Activated naive CD4-positive, alpha-beta T cell treated with anti-CD3 and anti-CD28 coated beads, Interleukin-2, amount 10 ng/mL, durations not matched to agents 7 days and 5 days (primary cell): Measurements from ENCODE around the gene PBX4.
"Not testable (repeated sequence)": the region's sequence is repeated elsewhere in the genome, so short reads cannot be mapped to it uniquely, and the experiment has no call there.

ENCODE experiments used
- CTCF ChIA-PET: fragments of 350-600 bp; sonication (Branson Sonifier 250); formaldehyde crosslinking; loops from one replicate; lab custom pipeline; 2021; ENCODE audit warnings: antibody characterized with exemption; lab: Charles Lee
- DNase-seq: peaks from one replicate; pipeline ENCODE4 v3.0.0-alpha.2; 2020
- H3K27ac Mint-ChIP-seq: one replicate; pipeline ENCODE4 v1.8.0; 2021; ENCODE audit warnings: mild to moderate bottlenecking, moderate library complexity, mixed read lengths
- H3K27me3 Mint-ChIP-seq: one replicate; pipeline ENCODE4 v1.8.0; 2021; ENCODE audit warnings: mild to moderate bottlenecking, mixed read lengths
- H3K36me3 Mint-ChIP-seq: one replicate; pipeline ENCODE4 v1.8.0; 2021; ENCODE audit warnings: mixed read lengths
- H3K4me1 Mint-ChIP-seq: one replicate; pipeline ENCODE4 v1.8.0; 2021; ENCODE audit warnings: mixed read lengths
- H3K4me3 Mint-ChIP-seq: one replicate; pipeline ENCODE4 v1.8.0; 2021; ENCODE audit warnings: mild to moderate bottlenecking, moderate library complexity, mixed read lengths
- H3K9me3 Mint-ChIP-seq: one replicate; pipeline ENCODE4 v1.8.0; 2021; ENCODE audit warnings: mixed read lengths

PBX4 gene

DNA sequence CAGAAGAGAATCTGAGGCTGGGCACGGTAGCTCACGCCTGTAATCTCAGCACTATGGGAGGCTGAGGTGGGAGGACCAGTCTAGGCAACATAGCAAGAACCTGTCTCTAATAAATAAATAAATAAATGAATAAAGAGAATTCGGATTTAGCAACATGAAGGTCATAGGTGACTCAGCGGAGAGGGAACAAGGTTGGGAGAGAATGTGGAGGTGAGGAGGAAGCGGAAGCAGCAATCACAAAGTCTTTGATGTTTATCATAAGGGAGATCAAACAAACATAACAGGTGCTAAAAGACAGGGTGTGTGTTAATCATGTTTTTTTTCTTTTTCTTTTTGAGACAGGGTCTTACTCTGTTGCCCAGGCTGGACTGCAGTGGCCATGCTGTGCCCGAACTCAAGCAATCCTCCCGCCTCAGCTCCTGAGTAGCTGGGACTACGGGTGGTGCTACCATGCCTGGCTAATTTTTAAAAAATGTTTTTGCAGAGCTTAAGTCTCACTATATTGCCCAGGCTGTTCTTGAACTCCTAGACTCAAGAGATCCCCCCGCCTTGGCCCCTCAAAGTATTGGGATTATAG is 16.3 kb downstream of the PBX4 start:
- Mint-ChIP-seq H3K4me1 (peaks cover 85% of the 10 kb centered on the region), H3K27ac (peak overlapping the region; percentile 78), H3K27me3 (no peaks in the 10 kb centered on the region), H3K4me3 (no peak overlapping the region), H3K9me3 (peaks cover 4% of the 10 kb centered on the region), H3K36me3 (peaks cover 34% of the 10 kb centered on the region)
- CTCF ChIA-PET: interaction anchor here (1.6 kb wide), 1 partner anchor 13 kb away, joined by 7 read pairs; no protein-coding TSS in a partner anchor
- DNase-seq: peak; percentile 58

GRCh38 chr19:19600793-19601330 is 17.6 kb downstream of the PBX4 start:
- DNase-seq: no peak
- Mint-ChIP-seq H3K4me1 (peaks cover 82% of the 10 kb centered on the region), H3K4me3 (no peak overlapping the region), H3K36me3 (peaks cover 32% of the 10 kb centered on the region), H3K27me3 (no peaks in the 10 kb centered on the region), H3K27ac (peak overlapping the region; percentile 78), H3K9me3 (peaks cover 4% of the 10 kb centered on the region)
- CTCF ChIA-PET: interaction anchor here (0.9 kb wide), 1 partner anchor 46 kb away, joined by 3 read pairs; no protein-coding TSS in a partner anchor

DNA sequence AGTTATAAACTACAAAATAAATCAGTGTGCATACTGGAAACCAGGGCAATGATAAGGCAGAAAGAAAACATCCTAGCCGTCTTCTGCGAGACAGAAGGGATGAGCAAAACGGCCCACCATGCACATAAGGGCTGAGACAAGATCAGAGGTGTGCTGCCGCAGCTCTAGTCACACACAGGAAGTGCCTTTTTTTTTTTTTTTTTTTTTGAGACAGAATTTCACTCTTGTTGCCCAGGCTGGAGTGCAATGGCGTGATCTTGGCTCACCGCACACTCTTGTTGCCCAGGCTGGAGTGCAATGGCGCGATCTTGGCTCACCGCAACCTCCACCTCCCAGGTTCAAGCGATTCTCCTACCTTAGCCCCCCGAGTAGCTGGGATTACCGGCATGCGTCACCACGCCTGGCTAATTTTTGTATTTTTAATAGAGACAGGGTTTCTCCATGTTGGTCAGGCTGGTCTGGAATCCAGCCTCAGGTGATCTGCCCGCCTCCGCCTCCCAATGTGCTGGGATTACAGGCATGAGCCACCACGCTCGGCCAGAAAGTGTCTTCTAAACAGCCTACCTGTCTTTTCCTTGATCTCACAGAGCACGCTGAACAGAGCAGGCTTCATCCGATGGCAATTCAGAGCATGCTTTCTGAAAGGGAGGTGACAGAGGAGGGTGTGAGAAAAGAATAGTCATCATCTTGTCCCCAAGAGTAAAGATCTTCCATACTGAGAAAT is 19.6 kb downstream of the PBX4 start:
- peak overlapping the region; percentile 33 for H3K4me3 Mint-ChIP-seq
- peak; percentile 77 for DNase-seq
- not testable (repeated sequence) for H3K9me3 Mint-ChIP-seq, H3K27me3 Mint-ChIP-seq
- peaks cover 87% of the 10 kb centered on the region for H3K4me1 Mint-ChIP-seq
- CTCF ChIA-PET: interaction anchor here (0.6 kb wide), 1 partner anchor 36 kb away, joined by 3 read pairs; no protein-coding TSS in a partner anchor
- H3K36me3 Mint-ChIP-seq: peaks cover 44% of the 10 kb centered on the region
- H3K27ac Mint-ChIP-seq: peak overlapping the region; percentile 96

DNA sequence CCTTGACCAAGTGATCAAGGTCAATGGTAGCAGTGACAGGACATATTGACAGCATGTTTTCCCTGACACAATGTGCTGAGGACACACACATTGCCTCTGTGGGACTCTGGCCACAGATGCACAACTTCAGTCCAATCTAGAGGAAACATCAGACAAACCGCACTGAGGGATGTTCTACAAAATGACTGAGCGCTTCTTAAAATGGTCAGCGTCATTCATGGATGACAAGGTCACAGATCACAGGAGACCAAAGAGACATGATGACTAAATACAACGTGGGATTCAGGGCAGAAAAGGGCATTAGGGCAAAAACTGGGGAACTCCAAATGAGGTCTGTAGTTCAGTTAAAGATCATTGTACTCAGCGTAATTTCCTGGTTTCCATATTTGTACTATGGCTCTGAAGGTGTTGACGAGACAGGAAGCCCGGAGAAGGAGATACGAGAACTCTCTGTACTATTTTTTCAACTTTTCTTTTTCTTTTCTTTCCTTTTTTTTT is 20.6 kb downstream of the PBX4 start:
- CTCF ChIA-PET: no interaction called here
- Mint-ChIP-seq H3K9me3 (peaks cover 4% of the 10 kb centered on the region), H3K27me3 (no peaks in the 10 kb centered on the region), H3K4me1 (peaks cover 85% of the 10 kb centered on the region), H3K27ac (peak overlapping the region; percentile 96), H3K4me3 (peak overlapping the region; percentile 33), H3K36me3 (peaks cover 45% of the 10 kb centered on the region)
- DNase-seq: peak; percentile 66

GRCh38 chr19:19595171-19595701 is 23.3 kb downstream of the PBX4 start:
- Mint-ChIP-seq H3K27me3 (no peaks in the 10 kb centered on the region), H3K27ac (peak overlapping the region; percentile 60), H3K4me1 (peaks cover 83% of the 10 kb centered on the region), H3K36me3 (peaks cover 49% of the 10 kb centered on the region), H3K4me3 (no peak overlapping the region), H3K9me3 (no peaks in the 10 kb centered on the region)
- no peak for DNase-seq
- CTCF ChIA-PET: no interaction called here

DNA sequence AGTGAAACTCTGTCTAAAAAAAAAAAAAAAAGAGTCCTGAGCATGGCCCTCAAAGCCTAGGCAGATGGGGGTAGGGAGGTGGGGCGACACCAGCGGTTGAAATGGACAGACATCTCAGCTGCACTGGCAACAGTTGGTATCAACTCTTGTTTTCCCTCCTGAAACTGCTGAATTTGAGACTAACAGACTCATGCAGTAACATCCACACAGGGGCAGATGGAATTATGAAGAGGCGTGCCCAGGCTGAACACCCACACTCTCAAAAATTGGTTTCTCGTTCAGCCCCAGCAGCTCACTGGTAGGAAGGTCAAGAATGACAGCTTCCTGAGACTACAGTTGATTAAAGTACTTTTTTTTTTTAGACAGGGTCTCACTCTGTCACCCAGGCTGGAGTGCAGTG is 24.1 kb downstream of the PBX4 start:
- CTCF ChIA-PET: no interaction called here
- no peak overlapping the region for H3K27ac Mint-ChIP-seq
- peaks cover 84% of the 10 kb centered on the region for H3K4me1 Mint-ChIP-seq
- no peaks in the 10 kb centered on the region for H3K9me3 Mint-ChIP-seq
- H3K27me3 Mint-ChIP-seq: no peaks in the 10 kb centered on the region
- no peak for DNase-seq
- H3K4me3 Mint-ChIP-seq: no peak overlapping the region
- H3K36me3 Mint-ChIP-seq: peaks cover 50% of the 10 kb centered on the region

DNA sequence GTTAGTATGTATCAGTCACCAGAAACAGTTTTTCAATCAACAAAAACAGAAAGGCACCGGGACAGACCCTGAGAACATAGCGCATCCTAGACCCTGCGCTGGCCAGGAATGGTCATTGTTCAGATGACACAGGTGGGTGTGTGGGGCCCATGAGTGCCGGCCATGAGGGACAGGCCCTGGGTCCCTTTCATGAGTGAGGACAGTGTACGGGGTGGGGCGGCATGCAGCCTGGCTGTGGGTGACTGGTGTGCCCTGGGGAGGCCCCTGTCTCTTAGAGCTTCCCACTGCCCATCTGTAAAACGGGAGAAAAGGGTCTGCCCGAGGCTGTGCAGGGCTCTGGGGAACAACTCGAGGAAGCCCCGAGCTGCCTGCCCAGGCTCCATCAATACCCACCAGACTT is 25.8 kb downstream of the PBX4 start:
- Mint-ChIP-seq H3K27ac (peak overlapping the region; percentile 74), H3K36me3 (peaks cover 56% of the 10 kb centered on the region)

DNA sequence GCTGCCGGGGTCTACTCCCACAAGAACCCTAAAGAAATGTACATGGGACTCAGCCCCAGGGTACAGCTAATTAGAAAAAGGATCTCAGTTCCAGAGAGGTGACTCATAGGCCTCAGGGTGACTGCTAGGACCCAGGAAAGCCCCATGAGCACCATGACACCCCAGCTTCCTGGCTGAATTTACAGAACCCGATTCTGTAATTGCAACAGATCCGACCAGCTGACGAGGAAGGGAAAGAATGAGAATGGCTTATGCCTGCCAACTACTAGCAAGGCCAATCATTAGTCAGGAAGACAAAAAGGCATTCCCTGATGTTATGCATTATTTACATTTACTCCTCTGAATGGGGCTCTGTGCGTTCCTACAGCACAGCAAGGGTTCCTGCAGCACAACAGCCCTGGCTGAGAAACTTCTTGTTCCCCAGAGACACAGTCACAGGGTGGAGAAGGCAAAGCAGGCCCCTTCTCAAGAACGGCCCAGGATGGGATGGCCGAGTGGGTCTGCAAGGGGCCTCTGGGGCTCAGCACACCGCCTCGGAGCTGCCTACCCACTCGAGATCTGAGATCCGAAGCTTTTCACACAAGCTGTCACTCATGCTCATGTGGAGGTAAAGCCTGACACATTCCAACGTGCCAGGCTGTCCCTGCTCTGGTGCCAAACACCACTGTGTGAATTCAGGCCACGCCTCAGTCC is 27.2 kb downstream of the PBX4 start:
- Mint-ChIP-seq H3K36me3 (peaks cover 49% of the 10 kb centered on the region), H3K4me3 (no peak overlapping the region), H3K9me3 (no peaks in the 10 kb centered on the region), H3K27ac (peak overlapping the region; percentile 93), H3K4me1 (peaks cover 77% of the 10 kb centered on the region), H3K27me3 (no peaks in the 10 kb centered on the region)
- CTCF ChIA-PET: interaction anchor here (0.6 to 2.5 kb wide), 4 partner anchors 37 to 109 kb away, joined by 3 to 13 read pairs (median 4); no protein-coding TSS in a partner anchor
- peak; percentile 68 for DNase-seq

More for the DNA sequence above, 25.8 kb downstream of the PBX4 start:
- Mint-ChIP-seq H3K4me3 (no peak overlapping the region), H3K4me1 (peaks cover 84% of the 10 kb centered on the region), H3K9me3 (no peaks in the 10 kb centered on the region), H3K27me3 (no peaks in the 10 kb centered on the region)
- DNase-seq: no peak
- CTCF ChIA-PET: no interaction called here

DNA sequence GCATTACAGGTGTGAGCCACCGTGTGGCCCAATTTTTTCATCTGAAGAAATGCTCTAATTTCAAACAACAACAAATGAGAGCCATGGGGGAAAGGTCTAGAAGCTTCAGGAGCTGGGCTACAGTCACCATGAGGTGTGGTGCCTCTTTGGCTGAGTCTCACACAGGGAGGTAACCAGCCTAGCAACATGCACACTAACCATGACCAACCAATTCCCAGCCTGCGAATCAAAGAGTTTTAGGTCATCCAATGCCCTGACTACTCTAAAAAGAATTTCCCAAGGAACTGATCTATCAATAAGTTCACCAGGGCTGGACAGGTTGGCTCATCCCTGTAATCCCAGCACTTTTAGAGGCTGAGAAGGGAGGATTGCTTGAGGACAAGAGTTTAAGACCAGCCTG is 29.9 kb downstream of the PBX4 start:
- peaks cover 68% of the 10 kb centered on the region for H3K4me1 Mint-ChIP-seq
- H3K4me3 Mint-ChIP-seq: peak overlapping the region; percentile 24
- no peak for DNase-seq
- peaks cover 45% of the 10 kb centered on the region for H3K36me3 Mint-ChIP-seq
- peak overlapping the region; percentile 93 for H3K27ac Mint-ChIP-seq
- H3K9me3 Mint-ChIP-seq: no peaks in the 10 kb centered on the region
- no peaks in the 10 kb centered on the region for H3K27me3 Mint-ChIP-seq
- CTCF ChIA-PET: interaction anchor here (1.0 kb wide), 1 partner anchor 14 kb away, joined by 7 read pairs; no protein-coding TSS in a partner anchor

DNA sequence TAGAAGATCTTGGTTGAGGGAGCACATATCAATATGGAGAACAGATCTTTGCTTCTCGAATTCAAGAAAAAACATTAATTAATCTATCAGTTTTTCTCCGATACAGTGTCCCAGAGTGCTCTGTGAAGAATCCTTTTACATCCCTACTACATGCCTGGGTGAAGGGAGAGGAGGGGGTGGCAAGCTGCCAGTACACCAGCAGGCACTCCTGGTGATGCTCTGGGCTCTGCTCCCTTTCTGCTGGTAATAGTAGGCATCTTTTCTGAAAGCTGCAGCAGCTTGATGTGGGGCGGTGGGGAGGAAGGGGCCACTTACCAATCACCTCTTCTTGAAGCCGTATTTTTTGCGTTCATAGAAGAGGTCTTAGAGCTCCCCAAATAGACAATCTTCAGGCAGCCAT is 30.7 kb downstream of the PBX4 start:
- no peaks in the 10 kb centered on the region for H3K27me3 Mint-ChIP-seq
- H3K36me3 Mint-ChIP-seq: peaks cover 39% of the 10 kb centered on the region
- peaks cover 66% of the 10 kb centered on the region for H3K4me1 Mint-ChIP-seq
- H3K9me3 Mint-ChIP-seq: no peaks in the 10 kb centered on the region
- DNase-seq: no peak
- CTCF ChIA-PET: interaction anchor here (1.2 kb wide), 1 partner anchor 34 kb away, joined by 3 read pairs; no protein-coding TSS in a partner anchor
- H3K4me3 Mint-ChIP-seq: no peak overlapping the region
- H3K27ac Mint-ChIP-seq: no peak overlapping the region

DNA sequence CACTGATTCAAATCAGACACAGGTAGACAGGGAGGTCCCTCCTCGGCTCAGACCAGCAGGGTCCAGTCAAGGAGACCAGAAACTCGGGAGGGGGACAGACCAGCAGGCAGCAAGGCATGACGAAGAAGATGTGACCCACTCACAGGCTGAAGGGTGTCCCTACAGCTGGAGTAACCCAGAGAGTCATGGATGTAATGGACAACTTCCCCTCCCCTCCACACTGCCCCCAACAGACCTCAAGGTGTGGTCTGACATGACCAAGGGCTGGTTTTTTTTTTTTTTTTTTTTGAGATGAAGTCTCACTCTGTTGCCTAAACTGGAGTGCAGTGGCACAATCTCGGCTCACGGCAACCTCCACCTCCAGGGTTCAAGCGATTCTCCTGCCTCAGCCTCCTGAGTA is 34.1 kb downstream of the PBX4 start:
- no peaks in the 10 kb centered on the region for H3K27me3 Mint-ChIP-seq
- peaks cover 38% of the 10 kb centered on the region for H3K36me3 Mint-ChIP-seq
- no peak overlapping the region for H3K4me3 Mint-ChIP-seq
- CTCF ChIA-PET: no interaction called here
- H3K9me3 Mint-ChIP-seq: no peaks in the 10 kb centered on the region
- no peak for DNase-seq
- H3K4me1 Mint-ChIP-seq: peaks cover 67% of the 10 kb centered on the region
- no peak overlapping the region for H3K27ac Mint-ChIP-seq

DNA sequence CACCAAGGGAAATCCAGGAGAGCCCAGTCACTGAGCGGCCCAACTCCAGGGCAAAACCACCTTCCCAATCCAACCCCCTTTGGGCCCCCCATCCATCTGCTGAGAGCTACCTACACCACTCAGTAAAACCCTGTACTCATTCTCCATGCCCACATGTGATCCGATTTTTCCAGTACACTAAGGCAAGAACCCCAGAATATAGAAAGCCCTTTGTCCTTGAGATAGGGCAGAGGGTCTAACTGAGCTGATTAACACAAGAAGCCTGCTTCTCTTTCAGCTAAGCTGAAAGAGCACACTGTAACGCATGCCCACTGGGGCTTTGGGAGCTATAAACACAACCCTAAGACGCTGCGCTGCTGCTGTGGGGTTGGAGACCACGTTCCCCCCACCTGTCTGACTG is 36.0 kb downstream of the PBX4 start:
- H3K9me3 Mint-ChIP-seq: no peaks in the 10 kb centered on the region
- peaks cover 49% of the 10 kb centered on the region for H3K4me1 Mint-ChIP-seq
- no peak overlapping the region for H3K4me3 Mint-ChIP-seq
- no peaks in the 10 kb centered on the region for H3K27me3 Mint-ChIP-seq
- DNase-seq: no peak
- peak overlapping the region; percentile 37 for H3K27ac Mint-ChIP-seq
- H3K36me3 Mint-ChIP-seq: peaks cover 26% of the 10 kb centered on the region
- CTCF ChIA-PET: interaction anchor here (1.2 to 2.1 kb wide), 2 partner anchors 28 to 30 kb away, joined by 4 to 7 read pairs; no protein-coding TSS in a partner anchor

DNA sequence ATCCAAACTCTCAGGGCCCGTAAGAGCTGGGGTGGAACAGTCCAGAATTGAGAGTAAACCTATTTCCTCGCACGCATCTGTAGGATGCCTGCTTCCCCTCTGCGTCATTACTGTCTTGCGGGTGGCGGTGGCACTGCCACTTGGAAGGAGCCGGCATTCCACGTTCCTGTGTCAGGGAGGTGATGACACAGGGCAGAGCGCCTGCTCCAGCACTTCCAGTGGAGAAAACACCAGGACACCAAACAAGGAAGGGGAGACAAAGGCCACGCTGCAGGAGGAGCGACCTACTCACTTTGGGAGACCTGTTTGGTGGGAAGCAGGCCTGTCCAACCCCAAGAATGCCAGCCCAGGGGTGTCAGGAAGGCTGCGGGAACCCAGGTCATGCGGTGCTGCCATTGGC is 37.1 kb downstream of the PBX4 start:
- CTCF ChIA-PET: interaction anchor here (2.1 kb wide), 1 partner anchor 29 kb away, joined by 7 read pairs; no protein-coding TSS in a partner anchor
- H3K27me3 Mint-ChIP-seq: no peaks in the 10 kb centered on the region
- no peak overlapping the region for H3K27ac Mint-ChIP-seq
- H3K4me1 Mint-ChIP-seq: peaks cover 47% of the 10 kb centered on the region
- no peak overlapping the region for H3K4me3 Mint-ChIP-seq
- H3K9me3 Mint-ChIP-seq: no peaks in the 10 kb centered on the region
- no peak for DNase-seq
- peaks cover 26% of the 10 kb centered on the region for H3K36me3 Mint-ChIP-seq
